Dendritic cell treated with granulocyte-macrophage colony-stimulating factor and Interleukin-4, amounts not matched to agents 40 ng/mL and 50 ng/mL, for 4 days (primary cell): ENCODE measurements around the gene ACMSD.
"Not testable (repeated sequence)": the region's sequence is repeated elsewhere in the genome, so short reads cannot be mapped to it uniquely, and the experiment has no call there.

ENCODE experiments used
- H3K27ac Mint-ChIP-seq: one replicate; pipeline ENCODE4 v1.8.0; 2022; ENCODE audit warnings: mild to moderate bottlenecking, mixed read lengths
- H3K27me3 Mint-ChIP-seq: one replicate; pipeline ENCODE4 v1.8.0; 2022; ENCODE audit warnings: mild to moderate bottlenecking, mixed read lengths
- H3K36me3 Mint-ChIP-seq: one replicate; pipeline ENCODE4 v1.8.0; 2022; ENCODE audit warnings: low read depth, mixed read lengths
- H3K4me1 Mint-ChIP-seq: one replicate; pipeline ENCODE4 v1.8.0; 2022; ENCODE audit warnings: low read depth, mixed read lengths
- H3K4me3 Mint-ChIP-seq: one replicate; pipeline ENCODE4 v1.8.0; 2022; ENCODE audit warnings: mild to moderate bottlenecking, moderate library complexity, mixed read lengths
- H3K9me3 Mint-ChIP-seq: one replicate; pipeline ENCODE4 v1.8.0; 2022; ENCODE audit warnings: mixed read lengths
- intact Hi-C: fragments of 100-400 bp; cut with micrococcal nuclease; formaldehyde crosslinking; loops from one replicate; pipeline ENCODE4 v1.15.0; 2022

The ACMSD gene

DNA sequence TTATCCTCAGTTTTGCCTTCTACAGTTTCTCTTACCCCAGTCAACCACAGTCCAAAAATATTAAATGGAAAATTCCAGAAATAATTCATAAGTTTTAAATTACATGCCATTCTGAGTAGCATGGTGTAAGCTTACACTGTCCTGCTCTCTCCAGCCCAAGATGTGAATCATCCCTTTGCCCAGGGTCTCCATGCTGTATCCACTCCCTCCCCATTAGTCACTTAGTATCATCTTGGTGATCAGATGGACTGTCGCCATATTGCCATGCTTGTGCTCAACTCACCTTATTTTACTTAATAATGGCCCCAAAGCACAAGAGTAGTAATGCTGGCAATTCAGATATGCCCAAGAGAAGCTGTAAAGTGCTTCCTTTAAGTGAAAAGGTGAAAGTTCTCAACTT is 61.7 kb downstream of the ACMSD start:
- Mint-ChIP-seq H3K4me1 (peaks cover 13% of the 10 kb centered on the region), H3K9me3 (no peaks in the 10 kb centered on the region), H3K36me3 (no peaks in the 10 kb centered on the region), H3K4me3 (no peak overlapping the region), H3K27ac (no peak overlapping the region), H3K27me3 (no peaks in the 10 kb centered on the region)
- intact Hi-C loops, result no loop called here

DNA sequence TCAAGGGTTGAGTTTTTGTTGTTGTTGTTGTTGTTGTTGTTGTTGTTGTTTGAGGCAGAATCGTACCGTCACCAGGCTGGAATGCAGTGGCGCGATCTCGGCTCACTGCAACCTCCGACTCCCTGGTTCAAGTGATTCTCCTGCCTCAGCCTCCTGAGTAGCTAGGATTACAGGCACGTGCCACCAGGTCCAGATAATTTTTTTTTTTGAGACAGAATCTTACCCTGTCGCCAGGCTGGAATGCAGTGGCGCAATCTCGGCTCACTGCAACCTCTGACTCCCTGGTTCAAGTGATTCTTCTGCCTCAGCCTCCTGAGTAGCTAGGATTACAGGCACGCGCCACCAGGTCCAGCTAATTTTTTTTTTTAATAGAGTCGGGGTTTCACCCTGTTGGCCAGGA is 65.3 kb downstream of the ACMSD start:
- H3K4me1 Mint-ChIP-seq, result peaks cover 13% of the 10 kb centered on the region

DNA sequence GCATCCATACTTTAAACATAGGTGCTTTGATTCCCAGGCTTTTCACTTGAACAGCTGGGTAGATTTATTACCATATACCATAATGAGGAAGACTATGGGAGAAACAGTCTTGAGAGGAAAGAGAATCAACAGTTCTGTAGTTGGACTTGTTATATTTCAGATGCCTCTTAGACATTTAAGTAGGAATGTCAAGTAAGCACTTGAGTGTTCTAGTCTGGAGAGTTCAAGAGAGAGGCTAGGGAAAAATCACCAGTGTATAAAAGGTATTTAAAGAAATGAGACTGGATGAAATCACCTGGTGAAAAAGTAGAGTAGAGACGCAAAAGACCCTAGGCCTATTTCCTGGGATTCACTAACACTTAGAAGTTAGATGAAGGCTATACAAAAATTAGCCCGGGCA is 66.8 kb downstream of the ACMSD start:
- no peaks in the 10 kb centered on the region for H3K27me3 Mint-ChIP-seq
- intact Hi-C loops, result no loop called here
- H3K4me3 Mint-ChIP-seq, result no peak overlapping the region
- H3K36me3 Mint-ChIP-seq, result no peaks in the 10 kb centered on the region
- H3K4me1 Mint-ChIP-seq, result peaks cover 13% of the 10 kb centered on the region
- peaks cover 6% of the 10 kb centered on the region for H3K9me3 Mint-ChIP-seq
- H3K27ac Mint-ChIP-seq, result no peak overlapping the region

More for the DNA sequence above, 65.3 kb downstream of the ACMSD start:
- H3K36me3 Mint-ChIP-seq, H3K27me3 Mint-ChIP-seq, H3K27ac Mint-ChIP-seq, H3K9me3 Mint-ChIP-seq, intact Hi-C loops, H3K4me3 Mint-ChIP-seq: not testable (repeated sequence)

DNA sequence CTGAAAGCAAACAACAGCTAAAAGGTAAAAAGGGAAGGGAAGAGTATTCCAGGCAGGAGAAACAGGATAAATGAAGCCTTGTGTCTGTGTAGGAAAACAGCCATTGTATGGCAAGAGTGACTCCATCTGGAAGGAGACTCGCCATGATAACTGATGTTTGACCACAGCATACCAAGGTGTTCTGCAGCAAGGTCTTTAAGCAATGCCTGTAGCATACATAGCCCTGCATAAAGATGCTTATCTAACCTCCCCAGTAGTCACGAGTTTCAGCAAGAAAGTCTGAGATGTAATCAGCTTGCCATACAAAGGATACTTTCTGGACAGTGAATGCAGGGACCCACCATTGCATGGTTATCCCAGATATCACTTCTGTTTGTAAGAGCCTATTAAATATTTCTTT is 68.3 kb downstream of the ACMSD start:
- H3K4me3 Mint-ChIP-seq, result no peak overlapping the region
- intact Hi-C loops, result no loop called here
- peaks cover 13% of the 10 kb centered on the region for H3K4me1 Mint-ChIP-seq
- no peaks in the 10 kb centered on the region for H3K27me3 Mint-ChIP-seq
- H3K27ac Mint-ChIP-seq, result no peak overlapping the region
- H3K9me3 Mint-ChIP-seq, result peaks cover 6% of the 10 kb centered on the region
- no peaks in the 10 kb centered on the region for H3K36me3 Mint-ChIP-seq

DNA sequence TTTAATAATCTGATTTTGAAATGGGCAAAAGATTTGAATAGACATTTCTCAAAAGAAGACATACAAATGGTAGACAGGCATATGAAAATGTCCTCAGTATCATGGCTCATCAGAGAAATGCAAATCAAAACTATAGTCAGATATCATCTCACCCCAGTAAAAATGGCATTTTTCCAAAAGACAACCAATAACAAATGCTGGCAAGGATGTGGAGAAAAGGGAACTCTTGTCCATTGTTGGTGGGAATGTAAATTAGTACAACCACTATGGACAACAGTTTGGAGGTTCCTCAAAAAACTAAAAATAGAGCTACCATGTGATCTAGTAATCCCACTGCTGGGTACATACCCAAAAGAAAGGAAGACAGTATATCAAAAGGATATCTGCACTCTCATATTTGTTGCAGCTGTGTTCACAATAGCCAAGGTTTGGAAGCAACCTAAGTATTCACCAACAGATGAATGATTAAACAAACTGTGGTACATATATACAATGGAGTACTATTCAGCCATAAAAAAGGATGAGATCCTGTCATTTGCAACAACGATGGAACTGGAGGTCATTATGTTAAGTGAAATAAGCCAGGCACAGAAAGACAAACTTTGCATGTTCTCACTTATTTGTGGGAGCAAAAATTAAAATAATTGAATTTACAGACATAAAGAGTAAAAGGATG is 69.2 kb downstream of the ACMSD start:
- peaks cover 19% of the 10 kb centered on the region for H3K4me1 Mint-ChIP-seq
- H3K4me3 Mint-ChIP-seq, H3K27ac Mint-ChIP-seq, H3K27me3 Mint-ChIP-seq, H3K36me3 Mint-ChIP-seq, intact Hi-C loops, H3K9me3 Mint-ChIP-seq: not testable (repeated sequence)

DNA sequence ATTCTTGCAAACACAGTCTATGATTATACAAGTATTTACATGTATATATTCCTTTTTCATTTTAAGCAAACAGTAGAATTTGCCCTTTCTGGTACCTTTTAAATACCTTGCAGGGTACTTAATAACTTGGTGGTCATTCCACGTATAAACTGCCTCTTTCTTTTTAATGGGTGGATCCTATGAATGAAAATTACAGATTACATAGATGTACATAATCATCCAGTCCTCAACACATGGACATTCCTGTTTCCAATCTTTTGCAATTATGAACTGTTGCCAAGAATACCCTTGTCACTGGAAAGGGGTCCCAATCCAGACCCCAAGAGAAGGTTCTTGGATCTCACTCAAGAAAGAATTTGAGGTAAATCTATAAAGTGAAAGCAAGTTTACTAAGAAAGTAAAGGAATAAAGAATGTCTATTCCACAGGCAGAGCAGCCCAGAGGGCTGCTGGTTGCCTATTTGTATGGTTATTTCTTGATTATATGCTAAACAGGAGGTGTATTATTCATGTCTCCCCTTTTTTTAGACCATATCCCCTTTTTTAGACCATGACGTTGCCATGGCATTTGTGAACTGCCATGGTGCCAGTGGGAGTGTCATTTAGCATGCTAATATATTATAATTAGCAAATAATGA is 72.5 kb downstream of the ACMSD start:
- H3K27ac Mint-ChIP-seq, result no peak overlapping the region
- intact Hi-C loops, result loop anchor here (10.0 kb wide), 3 partner anchors 126 to 176 kb away; partner anchors contain the start of gene RAB3GAP1
- H3K4me1 Mint-ChIP-seq, result peaks cover 14% of the 10 kb centered on the region
- H3K4me3 Mint-ChIP-seq, result no peak overlapping the region
- peaks cover 6% of the 10 kb centered on the region for H3K9me3 Mint-ChIP-seq
- H3K36me3 Mint-ChIP-seq, result no peaks in the 10 kb centered on the region
- no peaks in the 10 kb centered on the region for H3K27me3 Mint-ChIP-seq

DNA sequence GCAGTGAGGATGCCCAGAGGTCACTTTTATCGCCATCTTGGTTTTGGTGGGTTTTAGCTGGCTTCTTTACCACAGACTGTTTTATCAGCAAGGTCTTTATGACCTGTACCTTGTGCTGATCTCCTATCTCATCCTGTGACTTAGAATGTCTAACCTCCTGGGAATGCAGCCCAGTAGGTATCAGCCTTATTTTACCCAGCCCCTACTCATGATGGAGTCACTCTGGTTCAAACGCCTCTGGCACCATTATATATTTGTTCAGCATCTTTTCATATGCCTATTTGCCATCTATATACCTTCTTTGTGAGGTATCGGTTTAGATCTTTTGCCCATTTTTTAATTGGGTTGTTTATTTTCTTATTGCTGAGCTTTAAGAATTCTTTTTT is 73.0 kb downstream of the ACMSD start:
- Mint-ChIP-seq H3K9me3 (peaks cover 6% of the 10 kb centered on the region), H3K4me3 (no peak overlapping the region), H3K27ac (no peak overlapping the region), H3K36me3 (no peaks in the 10 kb centered on the region), H3K4me1 (peaks cover 14% of the 10 kb centered on the region), H3K27me3 (no peaks in the 10 kb centered on the region)
- intact Hi-C loops, result loop anchor here (10.0 kb wide), 3 partner anchors 127 to 177 kb away; partner anchors contain the start of gene RAB3GAP1

DNA sequence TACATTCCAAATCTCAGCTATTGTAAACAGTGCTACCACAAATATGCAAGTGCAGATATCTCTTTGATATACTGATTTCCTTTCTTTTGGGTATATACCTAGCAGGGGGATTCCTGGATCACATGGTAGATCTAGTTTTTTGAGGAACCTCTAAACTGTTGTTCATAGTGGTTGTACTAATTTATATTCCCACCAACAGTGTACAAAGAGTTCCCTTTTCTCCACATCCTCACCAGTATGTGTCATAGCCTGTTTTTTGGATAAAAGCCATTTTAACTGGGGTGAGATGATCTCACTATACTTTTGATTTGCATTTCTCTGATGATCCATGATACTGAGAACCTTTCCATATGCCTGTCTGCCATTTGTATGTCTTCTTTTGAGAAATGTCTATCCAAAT is 73.9 kb downstream of the ACMSD start:
- peaks cover 6% of the 10 kb centered on the region for H3K9me3 Mint-ChIP-seq
- peaks cover 14% of the 10 kb centered on the region for H3K4me1 Mint-ChIP-seq

DNA sequence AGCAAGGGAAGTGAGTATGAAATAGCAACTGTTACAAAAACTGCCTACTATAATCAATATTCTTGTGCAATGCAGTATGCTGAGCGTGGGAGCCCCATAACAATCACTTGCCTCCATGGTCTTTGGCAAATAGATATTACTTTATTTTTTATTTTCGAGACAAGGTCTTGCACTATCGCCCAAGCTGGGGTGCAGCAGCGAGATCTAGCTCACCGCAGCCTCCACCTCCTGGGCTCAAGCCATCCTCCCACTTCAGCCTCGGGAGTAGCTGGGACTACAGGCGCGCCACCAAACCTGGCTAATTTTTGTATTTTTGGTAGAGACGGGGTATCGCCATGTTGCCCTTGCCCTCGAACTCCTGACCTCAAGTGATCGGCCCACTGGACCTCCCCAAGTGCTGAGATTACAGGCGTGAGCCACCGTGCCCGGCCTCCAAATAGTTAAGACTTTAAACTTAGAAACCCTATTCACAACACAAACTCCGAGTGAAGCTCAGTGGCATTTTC is 79.0 kb downstream of the ACMSD start:
- peaks cover 20% of the 10 kb centered on the region for H3K4me1 Mint-ChIP-seq
- peak overlapping the region; percentile 98 for H3K4me3 Mint-ChIP-seq
- H3K36me3 Mint-ChIP-seq, result peaks cover 22% of the 10 kb centered on the region
- no peaks in the 10 kb centered on the region for H3K27me3 Mint-ChIP-seq
- no peaks in the 10 kb centered on the region for H3K9me3 Mint-ChIP-seq
- intact Hi-C loops, result loop anchor here (5.0 to 10.0 kb wide), 4 partner anchors 133 to 825 kb away; partner anchors contain the start of genes RAB3GAP1 and UBXN4
- peak overlapping the region; percentile 99 for H3K27ac Mint-ChIP-seq

More for the DNA sequence above, 73.9 kb downstream of the ACMSD start:
- Mint-ChIP-seq H3K36me3 (no peaks in the 10 kb centered on the region), H3K27ac (no peak overlapping the region), H3K27me3 (no peaks in the 10 kb centered on the region), H3K4me3 (no peak overlapping the region)
- intact Hi-C loops, result loop anchor here (10.0 kb wide), 3 partner anchors 128 to 178 kb away; partner anchors contain the start of gene RAB3GAP1

DNA sequence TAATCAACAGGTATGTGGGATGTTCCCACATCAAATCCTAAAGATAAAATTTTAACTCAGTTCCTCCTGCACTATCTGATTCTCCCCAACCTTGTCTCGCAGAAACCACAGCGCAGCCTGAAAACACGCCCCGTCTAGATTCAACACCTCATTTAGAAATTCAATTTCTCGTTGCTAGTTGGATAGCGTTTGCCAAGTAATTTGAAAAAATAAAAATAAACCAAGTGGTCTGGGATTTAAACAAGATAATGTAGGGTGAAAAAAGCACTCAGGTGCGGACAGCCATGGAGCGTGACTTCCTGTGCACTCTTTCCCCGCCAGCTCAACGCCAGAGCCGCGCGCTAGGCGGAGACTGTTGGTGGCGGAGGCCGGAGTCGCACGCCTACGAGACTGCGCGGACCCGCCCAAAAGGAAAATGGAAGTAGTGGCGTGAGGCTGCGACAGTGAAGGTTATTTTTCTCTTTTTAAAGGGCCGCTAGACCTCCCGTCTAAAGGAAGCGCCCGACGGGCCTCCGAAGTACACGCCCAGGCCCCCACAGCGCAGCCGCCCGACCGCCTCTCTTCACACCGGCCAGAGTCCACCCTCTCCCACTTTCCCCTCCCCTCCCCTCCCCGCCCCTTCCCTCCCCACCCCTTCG is 79.6 kb downstream of the ACMSD start:
- H3K4me3 Mint-ChIP-seq, result peak overlapping the region; percentile 98
- H3K4me1 Mint-ChIP-seq, result peaks cover 20% of the 10 kb centered on the region
- H3K27ac Mint-ChIP-seq, result peak overlapping the region; percentile 99
- H3K27me3 Mint-ChIP-seq, result no peaks in the 10 kb centered on the region
- intact Hi-C loops, result loop anchor here (1.0 to 10.0 kb wide), 6 partner anchors 25 to 824 kb away; partner anchors contain the start of genes RAB3GAP1 and UBXN4
- peaks cover 22% of the 10 kb centered on the region for H3K36me3 Mint-ChIP-seq
- no peaks in the 10 kb centered on the region for H3K9me3 Mint-ChIP-seq

DNA sequence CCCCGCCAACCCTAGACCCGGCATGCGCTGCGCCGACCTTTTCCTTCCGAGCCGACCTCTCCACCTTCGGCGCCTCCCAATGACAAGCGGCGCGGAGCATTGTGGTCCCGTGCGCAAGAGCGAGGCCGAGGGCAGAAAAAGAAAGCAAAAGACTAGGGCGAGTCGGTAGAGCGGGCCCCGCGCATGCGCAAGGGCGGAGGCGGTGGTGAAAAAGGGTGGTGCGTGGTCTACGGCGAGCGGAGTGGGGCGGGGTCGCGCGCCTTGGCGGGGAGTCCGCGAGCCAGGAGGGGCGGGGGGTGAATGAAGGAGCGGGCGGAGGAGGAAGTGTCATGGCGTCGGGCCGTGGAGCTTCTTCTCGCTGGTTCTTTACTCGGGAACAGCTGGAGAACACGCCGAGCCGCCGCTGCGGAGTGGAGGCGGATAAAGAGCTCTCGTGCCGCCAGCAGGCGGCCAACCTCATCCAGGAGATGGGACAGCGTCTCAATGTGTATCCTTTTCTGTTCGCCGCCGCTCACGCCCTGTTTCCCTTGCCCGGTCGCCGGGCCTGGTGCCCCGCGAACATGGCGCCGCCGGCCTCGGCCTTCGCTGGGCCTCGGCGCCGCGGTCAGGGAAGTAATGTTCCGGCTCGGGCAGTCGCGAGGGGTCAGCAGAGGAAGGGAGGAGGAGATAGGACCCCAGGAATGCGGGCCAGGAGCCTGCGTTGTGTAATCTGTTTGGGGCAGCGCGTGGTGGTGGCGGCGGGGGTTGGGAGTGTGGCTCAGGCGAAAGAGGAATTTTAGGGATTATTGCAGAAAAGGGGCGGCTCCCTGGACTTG is 80.3 kb downstream of the ACMSD start, which contains the start of gene CCNT2:
TSS of gene CCNT2 (plus strand) at position 297 of the 815 bp plus-strand sequence. CDS start at position 330, 33 bp downstream.
- Mint-ChIP-seq H3K27ac (peak within 1 kb of the TSS; percentile 99), H3K27me3 (no peaks in the 10 kb centered on the region), H3K36me3 (peaks cover 23% of the 10 kb centered on the region), H3K9me3 (no peaks in the 10 kb centered on the region), H3K4me1 (peaks cover 18% of the 10 kb centered on the region), H3K4me3 (peak within 1 kb of the TSS; percentile 98)
- intact Hi-C loops, result loop anchor here (1.0 to 10.0 kb wide), 6 partner anchors 24 to 824 kb away; partner anchors contain the start of genes RAB3GAP1 and UBXN4

DNA sequence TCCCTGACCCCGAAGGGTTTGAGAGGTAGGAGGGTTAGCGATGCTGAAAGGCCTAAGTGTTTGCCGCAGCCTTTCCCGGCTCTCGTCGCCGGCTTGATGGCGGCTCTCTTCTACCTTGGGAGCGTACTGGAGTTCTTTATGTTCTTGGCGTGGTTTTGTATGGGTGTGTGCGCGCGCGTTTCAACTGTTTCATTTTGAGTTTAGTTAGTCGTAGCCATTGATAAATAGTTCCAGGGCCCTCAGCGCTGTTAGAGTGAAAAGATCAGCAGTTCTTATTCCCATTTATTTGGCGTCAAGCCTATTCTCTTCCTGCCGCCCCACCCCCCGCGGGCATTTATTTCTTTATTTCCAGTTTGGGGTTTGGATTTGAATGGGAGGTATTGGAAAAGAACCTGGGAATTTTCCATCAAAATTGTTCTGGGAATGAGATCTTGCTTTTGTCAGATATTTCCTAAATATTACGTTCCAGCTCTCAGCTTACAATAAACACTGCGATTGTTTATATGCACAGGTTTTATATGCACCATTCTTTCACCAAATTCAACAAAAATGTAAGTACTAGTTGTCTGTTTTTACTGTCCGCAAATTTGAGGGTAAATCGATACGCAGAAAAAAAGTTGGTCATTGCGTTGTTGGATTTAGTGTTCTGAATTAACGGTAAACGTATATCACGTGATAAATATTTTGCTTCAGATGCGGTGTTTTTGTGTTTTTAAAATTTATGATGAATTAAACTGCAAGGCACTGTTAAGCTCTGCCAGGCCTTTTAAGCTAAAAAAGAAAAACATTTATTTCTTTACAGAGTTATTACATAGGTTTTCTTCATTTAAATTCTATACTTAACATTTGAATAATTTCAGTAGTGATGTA is 81.2 kb downstream of the ACMSD start:
- peak overlapping the region; percentile 98 for H3K4me3 Mint-ChIP-seq
- H3K4me1 Mint-ChIP-seq, result peaks cover 26% of the 10 kb centered on the region
- peaks cover 31% of the 10 kb centered on the region for H3K36me3 Mint-ChIP-seq
- no peaks in the 10 kb centered on the region for H3K9me3 Mint-ChIP-seq
- H3K27me3 Mint-ChIP-seq, result no peaks in the 10 kb centered on the region
- H3K27ac Mint-ChIP-seq, result peak overlapping the region; percentile 99
- intact Hi-C loops, result loop anchor here (2.0 to 10.0 kb wide), 6 partner anchors 23 to 823 kb away; partner anchors contain the start of genes RAB3GAP1 and UBXN4
